B cell (primary cell): Measurements from ENCODE around the gene FAM170B. TPM values are rescaled to one million over a fixed set of nuclear protein-coding genes. Genes with fewer than 3 reads are reported as not detected.

ENCODE experiments used
- ATAC-seq: fragments of 200-7000 bp; cut with Tn5 transposase; one replicate; pipeline ENCODE4 v1.10.0; 2021; ENCODE audit warnings: low read depth, mild to moderate bottlenecking, moderate number of reproducible peaks, moderate library complexity
- CTCF ChIA-PET: fragments of 350-600 bp; sonication (Branson Sonifier 250); formaldehyde crosslinking; loops from one replicate; lab custom pipeline; 2021; ENCODE audit warnings: antibody characterized with exemption, inconsistent platforms; lab: Charles Lee
- POLR2A ChIA-PET: fragments of 350-600 bp; sonication (Branson Sonifier 250); formaldehyde crosslinking; loops from one replicate; lab custom pipeline; 2021; ENCODE audit warnings: antibody characterized with exemption; lab: Charles Lee
- DNase-seq: peaks from one replicate; pipeline ENCODE4 v3.0.0; 2013
- H2AFZ ChIP-seq: 2 replicates; pipeline ENCODE4 v1.6.1; 2012; ENCODE audit warnings: mild to moderate bottlenecking, low read depth, low read length; ENCODE audit not compliant: insufficient read depth, poor library complexity, severe bottlenecking
- H3K27ac ChIP-seq, 2 donors: 1 replicate in 1 of 2; 2 replicates in 1 of 2; pipeline ENCODE4 v1.5.1; 2012 to 2013; ENCODE audit warnings: low read length in 2 of 2, mild to moderate bottlenecking in 2 of 2, moderate library complexity in 1 of 2
- H3K27me3 ChIP-seq, 4 experiments: fragments of 200-600 bp in 1 of 4; sonication (generic) in 1 of 4; replicated peaks in 1 of 4; 1 replicate in 2 of 4; 2 replicates in 2 of 4; pipeline versions ENCODE4 v1.6.1 to v1.7.0; 2013 to 2016; ENCODE audit warnings: low read length in 3 of 4, mild to moderate bottlenecking in 2 of 4, mixed read lengths in 1 of 4, moderate library complexity in 1 of 4; ENCODE audit not compliant: insufficient read depth in 4 of 4, control insufficient read depth in 3 of 4; ENCODE audit errors: control extremely low read depth in 1 of 4
- H3K36me3 ChIP-seq, 2 experiments: replicated peaks in 1 of 2; 1 replicate in 1 of 2; 2 replicates in 1 of 2; pipeline versions ENCODE4 v1.6.1 to v1.7.1; 2013; ENCODE audit warnings: low read length in 1 of 2; ENCODE audit not compliant: insufficient read depth in 2 of 2, control insufficient read depth in 1 of 2; ENCODE audit errors: control extremely low read depth in 1 of 2, extremely low read depth in 1 of 2
- H3K4me1 ChIP-seq, 2 donors: fragments of 200-600 bp in 1 of 2; sonication (generic) in 1 of 2; 1 replicate in 1 of 2; 2 replicates in 1 of 2; pipeline versions ENCODE4 v1.5.1 to v1.6.1; 2013 to 2017; ENCODE audit warnings: low read length in 2 of 2; ENCODE audit not compliant: control insufficient read depth in 2 of 2, insufficient read depth in 2 of 2
- H3K4me2 ChIP-seq: replicated peaks from 2 replicates; pipeline ENCODE3; 2012; ENCODE audit warnings: mild to moderate bottlenecking, low read depth, low read length; ENCODE audit not compliant: poor library complexity, severe bottlenecking
- H3K4me3 ChIP-seq, 5 experiments: fragments of 200-600 bp in 1 of 5; sonication (generic) in 1 of 5; 1 replicate in 3 of 5; 2 replicates in 2 of 5; pipeline versions ENCODE4 v1.5.1 to v1.7.0; 2011 to 2016; ENCODE audit warnings: low read length in 4 of 5, mild to moderate bottlenecking in 4 of 5, low read depth in 2 of 5, control low read depth in 1 of 5, moderate library complexity in 1 of 5; ENCODE audit not compliant: insufficient read depth in 1 of 5; ENCODE audit errors: control extremely low read depth in 1 of 5, extremely low read depth in 1 of 5
- H3K79me2 ChIP-seq: fragments of 200-600 bp; sonication (generic); one replicate; pipeline ENCODE4 v1.6.0; 2016; ENCODE audit warnings: low read length; ENCODE audit not compliant: control insufficient read depth, insufficient read depth
- H3K9ac ChIP-seq: fragments of 200-600 bp; sonication (generic); 2 replicates; pipeline ENCODE4 v1.6.1; 2017; ENCODE audit warnings: mild to moderate bottlenecking, low read length, moderate library complexity
- H3K9me3 ChIP-seq, 3 donors: one replicate each; pipeline versions ENCODE4 v1.6.1 to v1.7.1; 2013; ENCODE audit warnings: low read length in 2 of 3; ENCODE audit not compliant: control insufficient read depth in 2 of 3, insufficient read depth in 1 of 3; ENCODE audit errors: control extremely low read depth in 1 of 3
- H4K20me1 ChIP-seq: 2 replicates; pipeline ENCODE4 v1.6.0; 2012; ENCODE audit warnings: mild to moderate bottlenecking, low read length; ENCODE audit not compliant: insufficient read depth, control insufficient read depth, poor library complexity, severe bottlenecking
- H3K27ac Mint-ChIP-seq: one replicate; pipeline ENCODE4 v1.8.0; 2021; ENCODE audit warnings: mixed read lengths
- H3K27me3 Mint-ChIP-seq: one replicate; pipeline ENCODE4 v1.8.0; 2021; ENCODE audit warnings: mixed read lengths
- H3K4me1 Mint-ChIP-seq: one replicate; pipeline ENCODE4 v1.8.0; 2021; ENCODE audit warnings: mixed read lengths
- H3K4me3 Mint-ChIP-seq: one replicate; pipeline ENCODE4 v1.8.0; 2021; ENCODE audit warnings: mixed read lengths
- H3K9me3 Mint-ChIP-seq: one replicate; pipeline ENCODE4 v1.8.0; 2022; ENCODE audit warnings: mixed read lengths; ENCODE audit not compliant: insufficient read depth
- EZH2 ChIP-seq: IDR thresholded peaks from 2 replicates; pipeline ENCODE4 v1.6.1; 2012; ENCODE audit warnings: borderline replicate concordance, low read depth, mild to moderate bottlenecking, moderate library complexity, low read length; ENCODE audit not compliant: insufficient read depth, poor library complexity, severe bottlenecking
- WGBS: methylation state at CpG from one replicate; pipeline ENCODE4 v1.1.5; 2013; ENCODE audit warnings: missing lambda C conversion rate; ENCODE audit not compliant: insufficient coverage; 5-methylcytosine and 5-hydroxymethylcytosine counted together
- intact Hi-C: fragments of 100-400 bp; cut with micrococcal nuclease; formaldehyde crosslinking; loops from one replicate; pipeline ENCODE4 v1.10.0; 2022
- polyA plus RNA-seq: library from polyadenylated mRNA; depleted of rRNA; stranded (reverse); fragments of >200 nt; gene quantifications from 2 replicates; pipeline ENCODE4 v1.2.3, GENCODE V29; 2012
- total RNA-seq, 2 donors: library from RNA; stranded (reverse); fragments of 120-200 nt in 1 of 2; gene quantifications; 1 replicate in 1 of 2; 2 replicates in 1 of 2; pipeline versions ENCODE4 v1.2.3 to v1.2.4, GENCODE V29; 2013 to 2022
- TF ChIP-seq, protein P1 (sequence below): fragments of 200-600 bp; IDR thresholded peaks from one replicate; pipeline ENCODE4 v1.8.0; 2022; ENCODE audit warnings: antibody characterized with exemption, mild to moderate bottlenecking

FAM170B gene
- total and polyA plus RNA-seq, 2 donors (not counting 1 experiment from before 2014, with no cell fraction given): not detected

DNA sequence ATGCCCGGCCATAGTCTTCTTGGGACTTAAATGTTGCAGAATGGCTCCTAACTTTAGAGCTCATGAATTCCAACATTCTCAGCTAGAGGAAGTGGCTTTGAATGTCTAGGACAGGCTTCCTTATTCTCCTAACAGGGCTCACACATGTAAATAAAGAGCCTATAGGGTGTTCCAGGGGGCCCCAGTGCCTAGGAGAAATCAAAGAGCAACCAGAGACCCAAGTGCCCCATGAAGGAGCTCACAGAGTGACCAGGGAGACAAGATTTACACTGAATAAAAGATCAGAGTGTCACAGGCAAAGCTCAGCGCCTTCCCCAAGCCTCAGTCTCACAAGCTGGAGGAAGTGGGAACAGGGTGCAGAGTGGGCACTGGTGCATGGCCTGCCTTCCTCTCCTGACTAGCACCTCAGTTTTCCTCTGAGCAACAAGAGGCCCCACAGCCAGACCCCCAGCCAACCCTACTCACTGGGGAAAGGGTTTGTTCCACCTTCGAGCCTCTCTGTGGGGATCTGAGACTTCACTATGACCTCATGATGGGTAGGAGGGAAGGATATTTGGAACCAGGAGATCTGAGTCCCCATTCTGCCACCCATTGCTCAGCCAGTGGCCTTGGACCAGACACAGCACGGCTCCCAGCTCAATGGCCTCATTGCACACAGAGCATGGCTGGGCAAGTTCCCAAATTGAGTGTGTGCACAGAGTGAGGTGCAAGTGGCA is 38.4 kb upstream of the FAM170B start:
- peaks cover 12% of the 10 kb centered on the region for H4K20me1 ChIP-seq
- no peaks in the 10 kb centered on the region for H3K9me3 Mint-ChIP-seq
- H3K9me3 ChIP-seq: no peaks in the 10 kb centered on the region
- H3K4me1 Mint-ChIP-seq: peaks cover 58% of the 10 kb centered on the region
- no peak overlapping the region for H3K9ac ChIP-seq
- H3K27ac Mint-ChIP-seq: no peak overlapping the region
- no peak overlapping the region for H2AFZ ChIP-seq
- H3K27me3 ChIP-seq: no peaks in the 10 kb centered on the region
- no peaks in the 10 kb centered on the region for H3K27me3 Mint-ChIP-seq
- WGBS: 43% methylated on average over 2 of the region's 4 CpGs
- POLR2A ChIA-PET: no interaction called here
- peaks cover 6% of the 10 kb centered on the region for H3K79me2 ChIP-seq
- no peak overlapping the region for H3K27ac ChIP-seq
- peaks cover 45 to 74% of the 10 kb centered on the region in 2 donors for H3K4me1 ChIP-seq
- TF ChIP-seq, protein P1, sequence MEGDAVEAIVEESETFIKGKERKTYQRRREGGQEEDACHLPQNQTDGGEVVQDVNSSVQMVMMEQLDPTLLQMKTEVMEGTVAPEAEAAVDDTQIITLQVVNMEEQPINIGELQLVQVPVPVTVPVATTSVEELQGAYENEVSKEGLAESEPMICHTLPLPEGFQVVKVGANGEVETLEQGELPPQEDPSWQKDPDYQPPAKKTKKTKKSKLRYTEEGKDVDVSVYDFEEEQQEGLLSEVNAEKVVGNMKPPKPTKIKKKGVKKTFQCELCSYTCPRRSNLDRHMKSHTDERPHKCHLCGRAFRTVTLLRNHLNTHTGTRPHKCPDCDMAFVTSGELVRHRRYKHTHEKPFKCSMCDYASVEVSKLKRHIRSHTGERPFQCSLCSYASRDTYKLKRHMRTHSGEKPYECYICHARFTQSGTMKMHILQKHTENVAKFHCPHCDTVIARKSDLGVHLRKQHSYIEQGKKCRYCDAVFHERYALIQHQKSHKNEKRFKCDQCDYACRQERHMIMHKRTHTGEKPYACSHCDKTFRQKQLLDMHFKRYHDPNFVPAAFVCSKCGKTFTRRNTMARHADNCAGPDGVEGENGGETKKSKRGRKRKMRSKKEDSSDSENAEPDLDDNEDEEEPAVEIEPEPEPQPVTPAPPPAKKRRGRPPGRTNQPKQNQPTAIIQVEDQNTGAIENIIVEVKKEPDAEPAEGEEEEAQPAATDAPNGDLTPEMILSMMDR: no peak
- DNase-seq (no peak), ATAC-seq (no peak)
- intact Hi-C loops: no loop called here
- no peak overlapping the region for H3K4me3 Mint-ChIP-seq
- peak overlapping the region; percentile 29 for H3K4me2 ChIP-seq
- peaks cover 0 to 4% of the 10 kb centered on the region in 2 experiments for H3K36me3 ChIP-seq
- H3K4me3 ChIP-seq: peak overlapping the region in 1 of 5 experiments; percentile 2
- CTCF ChIA-PET: interaction anchor here (1.0 to 1.3 kb wide), 2 partner anchors 8 to 516 kb away, joined by 3 to 5 read pairs; no protein-coding TSS in a partner anchor

DNA sequence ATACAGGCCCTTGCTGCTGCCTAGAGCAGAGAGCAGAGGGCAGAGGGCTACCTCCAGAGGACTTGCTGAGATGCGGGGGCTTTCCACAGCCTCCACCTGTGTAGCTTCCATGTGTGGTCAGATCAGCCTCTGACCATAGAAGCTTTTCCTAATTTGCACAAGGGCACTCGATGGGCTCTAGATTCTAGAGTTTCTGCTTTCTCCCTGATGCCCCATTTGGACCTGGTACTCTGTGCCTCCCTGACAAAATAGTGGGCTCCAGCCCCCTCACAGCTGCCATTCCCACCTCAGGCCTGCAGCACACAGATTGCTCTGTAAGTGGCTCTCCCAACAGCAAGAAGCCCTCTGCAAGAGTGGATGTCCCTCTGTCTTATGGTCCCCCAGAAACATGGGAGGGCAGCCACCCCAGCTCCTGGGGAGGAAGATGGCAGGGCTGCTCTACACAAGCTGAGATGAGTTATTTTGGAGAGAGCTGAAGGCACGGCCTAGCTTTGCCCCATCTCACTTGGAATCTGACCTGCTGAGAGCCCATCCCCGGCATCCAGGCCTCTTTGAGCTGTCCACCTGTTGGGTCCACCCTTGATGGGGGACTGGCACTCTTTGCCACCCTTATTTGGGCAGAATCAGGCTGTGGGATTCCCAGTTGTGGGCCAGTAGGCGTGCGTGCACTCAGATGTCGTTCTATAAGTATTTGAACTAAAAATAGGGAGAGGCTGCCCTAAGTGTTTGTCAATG is 37.7 kb upstream of the FAM170B start:
- POLR2A ChIA-PET: no interaction called here
- intact Hi-C loops: no loop called here
- H3K4me1 Mint-ChIP-seq: peaks cover 52% of the 10 kb centered on the region

More for the DNA sequence above, 37.7 kb upstream of the FAM170B start:
- Mint-ChIP-seq H3K9me3 (no peaks in the 10 kb centered on the region), H3K4me3 (no peak overlapping the region), H3K27me3 (no peaks in the 10 kb centered on the region), H3K27ac (no peak overlapping the region)
- no peak for TF ChIP-seq EZH2
- TF ChIP-seq, protein P1: no peak
- Histone ChIP-seq H3K4me2 (peak overlapping the region; percentile 29), H3K9me3 (no peaks in the 10 kb centered on the region), H3K27me3 (no peaks in the 10 kb centered on the region), H3K9ac (no peak overlapping the region), H3K4me1 (peaks cover 38 to 67% of the 10 kb centered on the region in 2 donors), H3K27ac (no peak overlapping the region), H3K79me2 (peaks cover 6% of the 10 kb centered on the region), H3K4me3 (no peak overlapping the region), H2AFZ (no peak overlapping the region), H3K36me3 (peaks cover 0 to 5% of the 10 kb centered on the region in 2 experiments), H4K20me1 (peaks cover 12% of the 10 kb centered on the region)
- CTCF ChIA-PET: interaction anchor here (1.1 to 1.3 kb wide), 2 partner anchors 10 to 515 kb away, joined by 4 to 5 read pairs; no protein-coding TSS in a partner anchor
- WGBS: 77% methylated on average over 7 of the region's 7 CpGs
- DNase-seq: no peak
- no peak for ATAC-seq
